Limb (tissue), 2 donors: ENCODE results near the gene KLRF2.

Experiments
- DNase-seq, 2 donors: peaks; one replicate each; pipeline ENCODE4 v3.0.0-alpha.2; 2016; ENCODE audit errors: extremely low spot score in 2 of 2

Gene KLRF2

DNA sequence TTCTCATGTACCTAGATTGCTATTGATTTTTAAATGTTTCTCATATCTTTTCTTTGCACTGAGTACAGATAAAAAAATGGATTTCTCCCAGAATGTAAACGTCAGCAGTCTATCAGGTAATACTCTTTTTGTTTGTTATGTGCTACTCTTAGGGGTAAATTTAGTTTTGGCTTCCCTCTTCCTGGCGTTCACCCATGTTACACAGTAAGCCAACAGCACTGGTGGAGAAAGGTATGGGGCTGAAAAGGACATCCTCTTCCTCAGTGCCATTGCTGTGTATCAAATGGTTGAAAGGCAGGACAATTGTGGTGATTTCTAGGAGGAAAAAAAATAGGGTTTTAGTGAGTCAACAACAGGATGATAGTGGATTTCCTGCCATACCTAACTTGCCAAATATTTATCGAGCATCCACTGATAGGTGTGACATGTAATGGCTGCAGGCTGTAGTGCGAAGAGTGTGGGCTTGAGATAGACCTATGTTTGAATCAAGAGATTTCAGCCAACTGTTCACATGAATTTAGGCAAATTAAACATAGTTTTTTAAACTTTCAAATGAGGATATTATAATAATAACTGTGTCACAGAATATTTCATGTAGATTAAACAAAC lies 7.5 kb downstream of the KLRF2 start:
- no peak for DNase-seq

DNA sequence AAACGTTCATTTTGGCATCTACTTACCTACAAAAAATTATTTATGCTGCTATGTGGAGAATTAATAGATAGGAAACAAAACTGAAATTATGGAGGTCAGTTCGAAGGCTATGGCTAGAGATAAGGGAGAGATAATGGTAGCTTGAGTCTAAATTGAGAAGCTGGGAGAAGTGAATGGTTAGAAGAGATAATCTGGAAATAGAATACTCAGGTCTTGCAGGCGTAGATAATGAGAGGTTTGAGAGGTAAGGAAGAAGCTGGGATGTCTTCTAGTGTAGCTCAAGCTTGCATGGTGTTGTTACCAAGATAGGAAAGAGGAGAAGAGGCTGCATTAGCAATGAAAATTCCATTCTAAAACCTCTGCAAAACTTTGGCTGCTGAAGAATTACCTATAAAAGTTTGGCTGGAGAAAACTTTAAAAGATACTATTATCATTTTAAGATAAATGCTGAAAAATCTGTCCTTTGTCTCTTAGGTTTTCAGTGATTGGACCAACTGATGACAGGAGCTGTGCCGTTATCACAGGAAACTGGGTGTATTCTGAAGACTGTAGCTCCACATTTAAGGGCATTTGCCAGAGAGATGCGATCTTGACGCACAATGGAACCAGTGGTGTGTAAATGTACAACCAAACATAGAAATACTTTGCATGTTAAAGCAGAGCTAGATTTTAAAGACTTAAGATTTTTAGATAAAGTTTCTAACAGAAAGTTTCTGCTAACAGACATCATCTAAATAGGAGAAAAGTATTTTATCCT lies 14.1 kb downstream of the KLRF2 start:
- no peak for DNase-seq

DNA sequence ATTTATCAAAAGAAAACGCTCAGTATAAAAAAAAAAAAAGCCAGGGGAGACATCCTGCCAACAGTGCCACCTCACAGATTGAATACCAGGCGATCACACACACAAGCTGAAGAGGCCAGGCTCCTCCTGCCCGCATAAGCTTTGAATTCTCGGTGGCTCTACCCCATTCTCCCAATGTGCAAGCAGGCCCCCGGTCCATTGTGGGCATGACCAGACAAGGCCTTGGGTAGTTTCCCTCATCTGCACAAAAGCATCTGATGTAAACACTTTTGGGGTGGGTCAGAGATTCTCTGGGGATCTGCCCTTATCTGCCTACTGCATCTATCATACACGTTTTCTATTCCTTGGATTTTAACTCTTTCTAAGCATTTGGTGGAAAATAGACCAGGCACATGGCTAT lies 16.2 kb downstream of the KLRF2 start:
- no peak for DNase-seq

DNA sequence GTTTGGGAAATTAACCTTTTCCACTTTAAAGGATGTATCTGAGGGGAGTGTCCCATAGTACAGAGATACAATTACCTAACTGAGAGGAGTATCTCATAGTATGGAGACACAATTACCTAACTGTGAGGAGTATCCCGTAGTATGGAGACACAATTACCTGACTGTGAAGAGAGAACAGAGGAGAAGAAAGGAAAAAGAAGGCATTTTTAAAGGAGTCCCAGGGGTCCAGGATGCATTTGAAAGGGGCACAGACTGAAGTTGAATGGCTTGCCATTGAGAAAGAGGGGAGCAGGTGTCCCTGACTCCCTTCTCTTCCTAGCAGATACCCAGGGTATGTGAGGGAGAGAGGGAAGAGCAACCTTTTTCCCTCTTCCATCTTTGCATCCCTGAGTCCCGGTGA lies 17.9 kb downstream of the KLRF2 start:
- no peak for DNase-seq

DNA sequence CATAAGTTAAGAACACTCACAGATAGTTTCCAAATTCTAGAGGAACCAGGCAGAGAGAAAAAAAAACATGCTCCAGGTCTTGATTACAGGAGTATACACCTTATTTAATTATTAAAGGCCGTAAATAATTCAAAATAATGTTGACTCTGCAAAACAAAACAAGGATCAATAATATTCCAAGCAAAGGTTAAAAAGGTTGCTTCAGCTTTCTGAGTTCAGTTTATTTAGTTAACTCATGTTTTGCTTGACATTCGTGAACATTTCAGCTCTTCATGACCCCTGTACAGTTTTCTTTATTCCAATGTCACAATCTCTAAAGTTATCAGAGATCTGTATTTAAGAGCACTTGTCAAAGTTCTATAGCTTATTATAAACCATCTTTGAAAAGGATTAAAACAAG lies 19.6 kb downstream of the KLRF2 start:
- DNase-seq = no peak

- DNase-seq = no peak
Observed at GRCh38 chr12:9902539-9903228, 21.4 kb downstream of the KLRF2 start.

GRCh38 chr12:9906873-9907272 lies 25.6 kb downstream of the KLRF2 start:
- no peak for DNase-seq

GRCh38 chr12:9907769-9908168 lies 26.5 kb downstream of the KLRF2 start:
- no peak for DNase-seq

DNA sequence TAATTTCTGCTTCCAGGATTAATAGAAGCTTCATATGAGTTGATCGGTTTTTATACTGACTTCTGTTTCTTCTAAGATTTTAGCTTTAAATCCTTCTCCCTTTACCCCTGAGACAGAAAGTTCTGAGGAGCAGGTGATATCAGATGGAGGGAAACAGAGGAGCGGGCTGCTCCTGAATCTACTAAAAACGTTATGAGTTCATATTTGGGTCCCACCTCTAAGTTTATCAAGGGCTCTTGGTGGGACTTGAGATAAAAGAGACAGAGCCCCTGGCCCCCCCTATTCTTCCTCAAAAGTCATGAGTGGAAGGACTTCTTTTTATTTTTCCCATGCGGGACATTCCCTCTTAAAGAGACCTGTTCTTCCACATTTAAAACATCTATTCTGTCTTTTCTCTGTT lies 27.1 kb downstream of the KLRF2 start:
- DNase-seq = no peak

- no peak for DNase-seq
Observed at GRCh38 chr12:9909724-9910123, 28.4 kb downstream of the KLRF2 start.

GRCh38 chr12:9910716-9911421 lies 29.6 kb downstream of the KLRF2 start:
- no peak for DNase-seq

- DNase-seq = no peak
Observed at GRCh38 chr12:9911708-9912107, 30.4 kb downstream of the KLRF2 start.

- no peak for DNase-seq
Observed at GRCh38 chr12:9919443-9919842, 38.2 kb downstream of the KLRF2 start.

DNA sequence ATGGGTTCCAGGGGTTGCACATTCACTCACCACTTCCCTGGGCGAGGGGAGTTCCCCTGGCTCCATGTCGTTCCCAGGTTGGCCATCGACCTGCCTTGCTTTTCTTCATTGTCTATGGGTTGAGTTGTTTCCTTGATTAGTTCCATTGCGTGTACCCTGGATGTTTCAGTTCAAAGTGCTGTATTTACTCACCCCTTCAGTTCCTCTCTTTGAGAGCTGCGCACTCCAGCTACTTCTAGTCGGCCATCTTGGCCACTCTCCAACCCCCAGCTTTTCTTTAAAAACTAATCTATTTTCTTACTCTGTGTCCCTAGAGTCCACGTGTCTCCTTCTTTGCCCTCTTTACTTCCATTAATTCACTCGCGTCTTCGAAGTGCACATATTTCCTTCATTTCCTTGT lies 39.2 kb downstream of the KLRF2 start:
- no peak for DNase-seq

DNA sequence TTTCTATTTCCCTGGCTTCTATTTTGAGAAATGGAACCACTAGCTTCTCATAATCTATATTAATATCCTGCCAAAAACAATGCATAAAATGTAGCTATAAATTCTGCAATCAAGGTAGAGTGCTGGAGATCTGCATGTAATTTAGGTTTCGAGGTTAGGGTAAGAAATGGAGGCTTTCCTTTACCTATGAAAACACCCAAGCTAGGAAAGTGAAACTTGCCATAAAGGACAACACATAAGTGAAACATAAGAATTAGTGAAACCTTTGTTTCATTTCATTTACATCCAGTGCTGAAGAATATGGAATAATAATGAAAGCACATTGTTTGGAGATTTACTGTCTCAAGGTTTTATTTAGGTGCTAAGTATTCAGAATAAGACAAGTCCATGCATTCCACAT lies 41.1 kb downstream of the KLRF2 start:
- no peak for DNase-seq

- DNase-seq = peak in 1 of 2 donors; percentile 39
Observed at GRCh38 chr12:9925705-9926393, 44.6 kb downstream of the KLRF2 start.

DNA sequence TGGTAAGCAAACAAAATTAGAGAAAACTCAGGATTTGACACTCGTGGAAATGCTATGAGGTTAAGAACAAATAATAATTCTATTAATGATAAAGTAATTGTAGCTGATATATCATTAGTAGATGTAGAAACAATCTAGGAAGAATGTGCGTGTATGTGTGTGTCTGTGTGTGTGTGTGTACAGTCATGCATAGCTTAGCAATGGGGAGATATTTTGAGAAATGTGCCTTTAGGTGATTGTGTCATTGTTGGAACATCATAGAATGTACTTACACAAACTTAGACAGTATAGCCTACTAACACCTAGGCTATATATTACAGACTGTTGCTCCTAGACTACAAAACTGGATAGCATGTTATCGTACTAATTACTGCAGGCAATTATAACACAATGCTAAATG lies 45.6 kb downstream of the KLRF2 start:
- DNase-seq = no peak

GRCh38 chr12:9928607-9929006 lies 47.3 kb downstream of the KLRF2 start:
- no peak for DNase-seq

DNA sequence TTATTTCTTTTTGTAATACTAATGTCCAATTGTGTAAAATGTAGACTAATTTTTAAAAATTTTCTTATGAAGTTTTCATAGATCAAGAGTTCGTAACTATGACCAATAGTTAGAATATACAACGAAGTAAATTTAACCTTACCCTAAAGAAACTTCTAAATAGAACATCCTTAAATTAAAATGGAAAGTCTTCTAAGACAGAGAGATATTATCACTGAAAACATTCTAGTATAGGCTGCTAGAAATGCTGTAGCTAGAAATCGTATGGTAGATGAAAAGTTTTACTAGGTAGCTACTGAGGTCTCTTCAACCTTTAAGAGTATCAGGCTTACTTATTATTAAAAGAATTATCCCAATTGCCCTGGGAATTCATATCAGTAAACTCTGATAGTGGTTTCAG lies 50.0 kb downstream of the KLRF2 start:
- DNase-seq = no peak

DNA sequence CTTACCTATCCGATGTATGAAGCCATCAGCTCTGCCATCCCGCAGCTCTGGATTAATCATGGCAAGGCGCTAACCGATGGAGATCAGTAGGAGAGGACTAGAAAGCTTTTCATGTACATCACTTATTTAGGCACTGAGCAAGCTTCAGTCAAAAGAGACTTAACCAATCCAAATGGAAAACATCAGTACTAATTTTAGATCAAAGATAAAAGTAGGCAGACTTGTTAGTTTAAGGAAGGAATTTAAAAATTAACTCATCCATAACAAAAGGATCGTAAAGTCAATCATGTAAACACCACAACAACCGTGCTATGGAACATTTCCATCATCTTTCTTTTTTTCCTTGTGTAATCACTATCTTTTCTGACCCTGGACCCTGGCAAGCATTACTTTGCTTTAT lies 51.0 kb downstream of the KLRF2 start, which contains the start of gene CLEC2A:
CLEC2A (minus strand) TSS at position 101 of the 400 bp plus-strand sequence; CDS start at position 60, 41 bp downstream.
- no peak for DNase-seq

- DNase-seq = peak in 1 of 2 donors; percentile 56
Observed at GRCh38 chr12:9933958-9934357, 52.7 kb downstream of the KLRF2 start.
